ENCODE measurements around the gene COMMD6. TPM values are rescaled to one million over a fixed set of nuclear protein-coding genes. Genes with fewer than 3 reads are reported as not detected.

Gene COMMD6
- total and polyA plus RNA-seq, 2 experiments from 2014 or later, result 125 to 396 TPM

- no peaks in the 10 kb centered on the region for H3K27me3 ChIP-seq
- no peak overlapping the region for H3K4me3 ChIP-seq
- no peak overlapping the region for H3K27ac ChIP-seq
- TF ChIP-seq, protein P1, sequence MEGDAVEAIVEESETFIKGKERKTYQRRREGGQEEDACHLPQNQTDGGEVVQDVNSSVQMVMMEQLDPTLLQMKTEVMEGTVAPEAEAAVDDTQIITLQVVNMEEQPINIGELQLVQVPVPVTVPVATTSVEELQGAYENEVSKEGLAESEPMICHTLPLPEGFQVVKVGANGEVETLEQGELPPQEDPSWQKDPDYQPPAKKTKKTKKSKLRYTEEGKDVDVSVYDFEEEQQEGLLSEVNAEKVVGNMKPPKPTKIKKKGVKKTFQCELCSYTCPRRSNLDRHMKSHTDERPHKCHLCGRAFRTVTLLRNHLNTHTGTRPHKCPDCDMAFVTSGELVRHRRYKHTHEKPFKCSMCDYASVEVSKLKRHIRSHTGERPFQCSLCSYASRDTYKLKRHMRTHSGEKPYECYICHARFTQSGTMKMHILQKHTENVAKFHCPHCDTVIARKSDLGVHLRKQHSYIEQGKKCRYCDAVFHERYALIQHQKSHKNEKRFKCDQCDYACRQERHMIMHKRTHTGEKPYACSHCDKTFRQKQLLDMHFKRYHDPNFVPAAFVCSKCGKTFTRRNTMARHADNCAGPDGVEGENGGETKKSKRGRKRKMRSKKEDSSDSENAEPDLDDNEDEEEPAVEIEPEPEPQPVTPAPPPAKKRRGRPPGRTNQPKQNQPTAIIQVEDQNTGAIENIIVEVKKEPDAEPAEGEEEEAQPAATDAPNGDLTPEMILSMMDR (IDR thresholded peaks at IDR 0.05; ENCODE audit: low read depth, low read length), result no peak
- peaks cover 8% of the 10 kb centered on the region for H3K36me3 ChIP-seq
- peaks cover 8% of the 10 kb centered on the region for H3K4me1 ChIP-seq (ENCODE audit: low read depth)
- no peak for DNase-seq (ENCODE audit: low read depth in 1 of 2, low spot score in 1 of 2)
- no peaks in the 10 kb centered on the region for H3K9me3 ChIP-seq (ENCODE audit: low read depth)
Observed at GRCh38 chr13:75569576-75569975, 31.9 kb upstream of the COMMD6 start.

GRCh38 chr13:75566658-75567057, 29.0 kb upstream of the COMMD6 start:
- Histone ChIP-seq H3K4me3 (no peak overlapping the region), H3K27ac (no peak overlapping the region), H3K36me3 (peaks cover 9% of the 10 kb centered on the region), H3K4me1 (ENCODE audit: low read depth) (peaks cover 8% of the 10 kb centered on the region), H3K27me3 (no peaks in the 10 kb centered on the region), H3K9me3 (ENCODE audit: low read depth) (no peaks in the 10 kb centered on the region)
- DNase-seq (ENCODE audit: low read depth in 1 of 2, low spot score in 1 of 2), result peak in 1 of 2 donors; percentile 67
- TF ChIP-seq, protein P1 (IDR thresholded peaks at IDR 0.05; ENCODE audit: low read depth, low read length), result peak; percentile 53

- no peaks in the 10 kb centered on the region for H3K9me3 ChIP-seq (ENCODE audit: low read depth)
- H3K4me1 ChIP-seq (ENCODE audit: low read depth), result no peaks in the 10 kb centered on the region
- H3K36me3 ChIP-seq, result peaks cover 20% of the 10 kb centered on the region
- no peak for DNase-seq (ENCODE audit: low read depth in 1 of 2, low spot score in 1 of 2)
- TF ChIP-seq, protein P1 (IDR thresholded peaks at IDR 0.05; ENCODE audit: low read depth, low read length), result no peak
- no peak overlapping the region for H3K4me3 ChIP-seq
- no peak overlapping the region for H3K27ac ChIP-seq
- no peaks in the 10 kb centered on the region for H3K27me3 ChIP-seq
Observed at GRCh38 chr13:75558145-75558840, 20.7 kb upstream of the COMMD6 start.

DNA sequence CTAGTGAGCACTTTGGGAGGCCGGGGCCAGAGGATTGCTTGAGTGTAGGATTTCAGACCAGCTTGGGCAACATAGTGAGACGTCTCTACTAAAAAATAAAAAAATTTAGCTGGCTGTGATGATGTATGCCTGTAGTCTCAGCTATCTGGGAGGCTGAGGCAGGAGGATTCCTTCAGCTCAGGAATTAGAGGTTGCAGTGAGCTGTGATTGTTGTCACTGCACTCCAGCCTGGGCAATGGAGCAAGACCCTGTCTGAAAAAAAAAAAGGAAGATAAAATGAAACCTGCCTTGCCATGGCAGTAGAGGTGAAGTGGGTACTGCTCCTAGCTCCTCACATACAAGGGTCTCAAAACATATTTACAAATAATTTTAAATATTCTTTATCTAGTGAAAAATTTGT, 19.3 kb upstream of the COMMD6 start:
- Histone ChIP-seq H3K4me3 (no peak overlapping the region), H3K9me3 (ENCODE audit: low read depth) (no peaks in the 10 kb centered on the region), H3K27me3 (no peaks in the 10 kb centered on the region), H3K4me1 (ENCODE audit: low read depth) (no peaks in the 10 kb centered on the region), H3K36me3 (peaks cover 14% of the 10 kb centered on the region), H3K27ac (no peak overlapping the region)
- TF ChIP-seq, protein P1 (IDR thresholded peaks at IDR 0.05; ENCODE audit: low read depth, low read length), result no peak
- DNase-seq (ENCODE audit: low read depth in 1 of 2, low spot score in 1 of 2), result no peak

DNA sequence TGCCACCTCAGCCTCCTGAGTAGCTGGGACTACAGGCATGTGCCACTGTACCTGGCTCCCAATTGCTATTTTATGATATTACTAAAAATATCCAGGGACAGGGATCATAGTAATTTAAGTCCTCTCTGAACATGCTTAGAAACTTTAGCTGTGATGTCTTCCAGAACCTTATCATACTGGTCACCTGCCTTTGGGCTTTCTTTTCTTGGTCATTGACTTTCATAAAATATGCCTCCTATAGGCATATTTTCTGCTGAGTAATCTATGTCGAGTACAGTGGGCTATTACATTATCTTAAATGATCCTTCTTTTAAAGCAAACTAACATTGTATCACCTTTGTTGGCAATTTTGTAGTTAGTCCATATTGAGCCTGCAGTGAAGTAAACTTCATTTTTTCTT, 18.2 kb upstream of the COMMD6 start:
- Histone ChIP-seq H3K36me3 (peaks cover 9% of the 10 kb centered on the region), H3K4me3 (no peak overlapping the region), H3K27me3 (no peaks in the 10 kb centered on the region), H3K27ac (no peak overlapping the region), H3K9me3 (ENCODE audit: low read depth) (no peaks in the 10 kb centered on the region), H3K4me1 (ENCODE audit: low read depth) (peaks cover under 1% of the 10 kb centered on the region)
- DNase-seq (ENCODE audit: low read depth in 1 of 2, low spot score in 1 of 2), result no peak
- TF ChIP-seq, protein P1 (IDR thresholded peaks at IDR 0.05; ENCODE audit: low read depth, low read length), result no peak

All from cardiac muscle cell (in vitro differentiated cells and primary cell).